Heart left ventricle (tissue), 13 donors: ENCODE data around the gene IPO5.

Experiments
- POLR2A ChIP-seq, 2 donors: fragments of 450-650 bp; IDR thresholded peaks; one replicate each; pipeline ENCODE4 v1.6.1; 2017; ENCODE audit warnings: antibody characterized with exemption in 2 of 2, mild to moderate bottlenecking in 2 of 2, moderate library complexity in 2 of 2
- TF ChIP-seq, protein P1 (sequence below), 12 donors: fragments of 200-600 bp; sonication (generic) in 4 of 12; IDR thresholded peaks; one replicate each; pipeline versions ENCODE4 v1.5.0 to v1.8.0; 2018 to 2022; ENCODE audit warnings: antibody characterized with exemption in 12 of 12, mild to moderate bottlenecking in 5 of 12
- donor health status: ischemic (EF 13 %, LVEDD 7.1; RV severe dilation, severe dysfunction).
- donor health status: DM: no; HTN: yes; CAD: no.
- donor health status: DM: no; HTN: no; CAD: no.
- donor health status: ischemic (EF 25% LVEDD 6.9; RV normal size, moderate dysfunction).
- donor health status: ischemic (EF 25% LVEDD 5.7; RV mildly dilated, moderate dysfunction).
- donor health status: ischemic (EF 35%, LVEDD 5.7; RV mildly dilated, moderate dysfunction).
- donor health status: nonischemic (EF 11% LVEDD 7.7; RV severe dilation, severe dysfunction).
- donor health status: DM: yes; HTN: yes; CAD: no.
- donor health status: PGD.
- donor health status: ischemic (EF 29% LVEDD 5.4; RV normal size, mild dysfunction).
- donor health status: nonischemic (EF 23%, LVEDD 6.1; RV moderate dilation, normal function).

DNA sequence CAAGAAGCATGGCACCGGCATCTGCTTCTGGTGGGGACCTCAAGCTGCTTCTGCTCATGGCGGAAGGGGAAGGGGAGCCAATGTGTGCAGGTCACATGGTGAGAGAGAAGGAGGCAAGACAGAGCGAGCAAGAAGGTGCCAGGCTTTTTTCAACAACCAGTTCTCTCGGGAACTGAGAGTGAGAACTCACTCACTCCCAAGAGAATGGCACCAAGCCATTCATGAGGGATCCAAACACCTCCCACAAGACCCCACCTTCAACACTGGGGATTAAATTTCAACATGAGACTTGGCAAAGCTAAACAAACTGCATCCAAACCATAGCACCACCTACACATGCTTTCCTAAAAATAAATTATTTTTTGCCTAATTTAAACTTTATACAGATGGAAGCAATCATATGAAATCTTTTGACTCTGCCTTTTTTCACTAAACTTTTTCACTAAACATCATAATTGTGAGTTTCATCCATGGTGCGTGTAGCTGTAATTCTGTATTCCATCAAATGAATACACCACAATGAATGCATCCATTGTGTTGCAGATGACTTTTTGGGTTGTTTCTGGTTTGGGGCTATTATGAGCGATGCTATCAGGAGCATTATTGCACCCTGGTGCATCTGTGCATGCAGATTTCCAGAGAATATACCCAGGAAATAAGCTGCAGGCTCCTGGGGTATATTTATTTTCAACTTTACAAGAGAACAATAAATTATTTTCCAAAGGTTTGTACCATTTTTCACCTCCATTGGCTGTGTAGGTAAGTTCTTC is 14.6 kb upstream of the IPO5 start:
- TF ChIP-seq, protein P1, sequence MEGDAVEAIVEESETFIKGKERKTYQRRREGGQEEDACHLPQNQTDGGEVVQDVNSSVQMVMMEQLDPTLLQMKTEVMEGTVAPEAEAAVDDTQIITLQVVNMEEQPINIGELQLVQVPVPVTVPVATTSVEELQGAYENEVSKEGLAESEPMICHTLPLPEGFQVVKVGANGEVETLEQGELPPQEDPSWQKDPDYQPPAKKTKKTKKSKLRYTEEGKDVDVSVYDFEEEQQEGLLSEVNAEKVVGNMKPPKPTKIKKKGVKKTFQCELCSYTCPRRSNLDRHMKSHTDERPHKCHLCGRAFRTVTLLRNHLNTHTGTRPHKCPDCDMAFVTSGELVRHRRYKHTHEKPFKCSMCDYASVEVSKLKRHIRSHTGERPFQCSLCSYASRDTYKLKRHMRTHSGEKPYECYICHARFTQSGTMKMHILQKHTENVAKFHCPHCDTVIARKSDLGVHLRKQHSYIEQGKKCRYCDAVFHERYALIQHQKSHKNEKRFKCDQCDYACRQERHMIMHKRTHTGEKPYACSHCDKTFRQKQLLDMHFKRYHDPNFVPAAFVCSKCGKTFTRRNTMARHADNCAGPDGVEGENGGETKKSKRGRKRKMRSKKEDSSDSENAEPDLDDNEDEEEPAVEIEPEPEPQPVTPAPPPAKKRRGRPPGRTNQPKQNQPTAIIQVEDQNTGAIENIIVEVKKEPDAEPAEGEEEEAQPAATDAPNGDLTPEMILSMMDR (IDR thresholded peaks at IDR 0.05), result no peak
- no peak for TF ChIP-seq POLR2A (IDR thresholded peaks at IDR 0.05)
